HepG2 (cell line): ENCODE results near the gene DPY19L3. TPM values are rescaled to one million over a fixed set of nuclear protein-coding genes. Genes with fewer than 3 reads are reported as not detected.

ENCODE experiments used
- BRCA1 ChIP-seq: sonication (generic); formaldehyde crosslinking; IDR thresholded peaks from 2 replicates; pipeline ENCODE4 v1.4.0; 2020; ENCODE audit warnings: missing genetic modification reagents
- CC2D1A ChIP-seq: sonication (generic); formaldehyde crosslinking; IDR thresholded peaks from 2 replicates; pipeline ENCODE4 v1.8.1; 2023; ENCODE audit warnings: mild to moderate bottlenecking, missing genetic modification reagents
- FOXK1 ChIP-seq: sonication (generic); formaldehyde crosslinking; IDR thresholded peaks from 2 replicates; pipeline ENCODE4 v1.4.0; 2020; ENCODE audit warnings: low read depth, missing genetic modification reagents, borderline replicate concordance
- GATA4 ChIP-seq: sonication (generic); IDR thresholded peaks from 2 replicates; pipeline ENCODE4 v1.6.1; 2016; ENCODE audit warnings: antibody characterized with exemption, low read depth, borderline replicate concordance
- HDAC2 ChIP-seq: sonication (generic); formaldehyde crosslinking; IDR thresholded peaks from 2 replicates; pipeline ENCODE4 v1.4.0; 2020; ENCODE audit warnings: missing genetic modification reagents
- HMGXB4 ChIP-seq, 2 experiments: sonication (generic) in 1 of 2; formaldehyde crosslinking in 1 of 2; IDR thresholded peaks; 2 replicates each; pipeline versions ENCODE4 v1.4.0 to v1.6.1; 2018 to 2020; ENCODE audit warnings: missing genetic modification reagents in 2 of 2, borderline replicate concordance in 1 of 2, low read depth in 1 of 2, mild to moderate bottlenecking in 1 of 2, missing biosample characterization in 1 of 2
- HNRNPLL ChIP-seq: fragments of 200-400 bp; formaldehyde crosslinking; IDR thresholded peaks from 2 replicates; pipeline ENCODE4 v1.6.1; 2017; ENCODE audit warnings: mild to moderate bottlenecking, low read depth, low read length; ENCODE audit not compliant: poor library complexity, severe bottlenecking
- HOMEZ ChIP-seq: IDR thresholded peaks from 2 replicates; pipeline ENCODE4 v1.6.1; 2016; ENCODE audit warnings: low read depth
- MIER2 ChIP-seq: IDR thresholded peaks from 2 replicates; pipeline ENCODE4 v1.6.1; 2016; ENCODE audit warnings: missing biosample characterization, missing genetic modification reagents
- PRDM10 ChIP-seq: sonication (generic); formaldehyde crosslinking; IDR thresholded peaks from 2 replicates; pipeline ENCODE4 v1.4.0; 2020; ENCODE audit warnings: low read depth, missing genetic modification reagents
- SRY ChIP-seq: sonication (generic); formaldehyde crosslinking; IDR thresholded peaks from 2 replicates; pipeline ENCODE4 v1.8.0; 2022; ENCODE audit warnings: mild to moderate bottlenecking, missing genetic modification reagents
- XRCC5 ChIP-seq: fragments of 200-400 bp; formaldehyde crosslinking; optimal IDR thresholded peaks from 2 replicates; pipeline ENCODE3; 2017; ENCODE audit warnings: mild to moderate bottlenecking, low read length
- ZNF430 ChIP-seq: sonication (generic); formaldehyde crosslinking; IDR thresholded peaks from 2 replicates; pipeline ENCODE4 v1.9.0; 2021; ENCODE audit warnings: mild to moderate bottlenecking, missing genetic modification reagents
- ZNF761 ChIP-seq: sonication (generic); formaldehyde crosslinking; conservative IDR thresholded peaks from 2 replicates; pipeline ENCODE4 v1.4.0; 2020; ENCODE audit warnings: mild to moderate bottlenecking, missing genetic modification reagents
- polyA plus RNA-seq, 8 experiments: library from polyadenylated mRNA; depleted of rRNA in 3 of 8; stranded (reverse) in 7 of 8; unstranded in 1 of 8; fragments of >200 nt; fragmentation: Illumina TruSeq in 4 of 8; extraction: Trizol in 4 of 8; gene quantifications; 2 replicates each; pipeline versions ENCODE4 v1.2.1 to v1.2.3, GENCODE V29; 2011 to 2016; ENCODE audit warnings: low read depth in 4 of 8, missing spikeins in 1 of 8, mixed read lengths in 1 of 8; ENCODE audit not compliant: insufficient read depth in 1 of 8
- total RNA-seq, 5 experiments: library from RNA; depleted of rRNA; stranded (reverse); fragments of >200 nt; fragmentation: Illumina TruSeq; extraction: Trizol; gene quantifications; 2 replicates each; pipeline ENCODE4 v1.2.3, GENCODE V29; 2016; ENCODE audit warnings: low read depth in 1 of 5

The DPY19L3 gene
- total and polyA plus RNA-seq, 2 of the 13 experiments (the other 11 are each of a cell fraction or from before 2014, with no cell fraction given), result 21.6 to 25.2 TPM

- peak; percentile 31; the same call in 1 of the 2 replicates for TF ChIP-seq PRDM10 (CRISPR knock-in tag)
- TF ChIP-seq BRCA1, result no peak; the same call in 1 of the 2 replicates
- TF ChIP-seq ZNF761 (CRISPR knock-in tag), result no peak
- no peak for TF ChIP-seq CC2D1A (CRISPR knock-in tag)
- peak; percentile 83; the same call in 1 of the 2 replicates for TF ChIP-seq HOMEZ (CRISPR knock-in tag)
- TF ChIP-seq GATA4, result peak; percentile 76; the same call in 1 of the 2 replicates
- TF ChIP-seq ZNF430 (CRISPR knock-in tag), result peak; percentile 35; the same call in 1 of the 2 replicates
- TF ChIP-seq HNRNPLL, result peak; percentile 48
- TF ChIP-seq MIER2 (CRISPR knock-in tag), result peak; percentile 70; the same call in 1 of the 2 replicates
- peak; percentile 66 for TF ChIP-seq XRCC5
- peak; percentile 90 for TF ChIP-seq HDAC2 (CRISPR knock-in tag)
- peak; percentile 88; the same call in 1 of the 2 replicates for TF ChIP-seq FOXK1 (CRISPR knock-in tag)
- TF ChIP-seq HMGXB4 (CRISPR knock-in tag; IDR thresholded peaks at IDR 0.05; ENCODE audit: borderline replicate concordance in 1 of 2, low read depth in 1 of 2), result peak in 1 of 2 experiments; percentile 32; a peak in 1 of 4 replicates
- TF ChIP-seq SRY (CRISPR knock-in tag), result no peak
Measured at GRCh38 chr19:32373585-32374295, 31.8 kb upstream of the DPY19L3 start (continued).
